Activated B cell treated with CpG ODN at 0.5 μM for 24 hours (primary cell): Measurements from ENCODE around the gene IGFBP7. TPM values are rescaled to one million over a fixed set of nuclear protein-coding genes. Genes with fewer than 3 reads are reported as not detected.

Source experiments
- ATAC-seq: fragments of 200-7000 bp; cut with Tn5 transposase; one replicate; pipeline ENCODE4 v1.10.0; 2021; ENCODE audit warnings: low read depth, mild to moderate bottlenecking, moderate library complexity
- CTCF ChIA-PET: fragments of 350-600 bp; sonication (Branson Sonifier 250); formaldehyde crosslinking; loops from one replicate; lab custom pipeline; 2021; ENCODE audit warnings: antibody characterized with exemption; lab: Charles Lee
- POLR2A ChIA-PET: fragments of 350-600 bp; sonication (Branson Sonifier 250); formaldehyde crosslinking; loops from one replicate; lab custom pipeline; 2021; ENCODE audit warnings: antibody characterized with exemption; lab: Charles Lee
- DNase-seq: peaks from one replicate; pipeline ENCODE4 v3.0.0; 2022
- H3K27ac Mint-ChIP-seq: one replicate; pipeline ENCODE4 v1.8.0; 2020; ENCODE audit warnings: mixed read lengths
- H3K27me3 Mint-ChIP-seq: one replicate; pipeline ENCODE4 v1.8.0; 2021; ENCODE audit warnings: mixed read lengths
- H3K36me3 Mint-ChIP-seq: one replicate; pipeline ENCODE4 v1.8.0; 2021; ENCODE audit warnings: low read depth, mixed read lengths
- H3K4me1 Mint-ChIP-seq: one replicate; pipeline ENCODE4 v1.8.0; 2021; ENCODE audit warnings: mixed read lengths
- H3K4me3 Mint-ChIP-seq: one replicate; pipeline ENCODE4 v1.8.0; 2020; ENCODE audit warnings: mild to moderate bottlenecking, mixed read lengths
- H3K9me3 Mint-ChIP-seq: one replicate; pipeline ENCODE4 v1.8.0; 2020; ENCODE audit warnings: mixed read lengths
- intact Hi-C: fragments of 100-400 bp; cut with micrococcal nuclease; formaldehyde crosslinking; loops from one replicate; pipeline ENCODE4 v1.15.1; 2024
- total RNA-seq: library from RNA; stranded (reverse); gene quantifications from 2 replicates; pipeline ENCODE4 v1.2.3, GENCODE V29; 2022
- TF ChIP-seq, protein P1 (sequence below): fragments of 200-600 bp; IDR thresholded peaks from one replicate; pipeline ENCODE4 v1.8.0; 2022; ENCODE audit warnings: antibody characterized with exemption, mild to moderate bottlenecking

Gene IGFBP7, protein sequence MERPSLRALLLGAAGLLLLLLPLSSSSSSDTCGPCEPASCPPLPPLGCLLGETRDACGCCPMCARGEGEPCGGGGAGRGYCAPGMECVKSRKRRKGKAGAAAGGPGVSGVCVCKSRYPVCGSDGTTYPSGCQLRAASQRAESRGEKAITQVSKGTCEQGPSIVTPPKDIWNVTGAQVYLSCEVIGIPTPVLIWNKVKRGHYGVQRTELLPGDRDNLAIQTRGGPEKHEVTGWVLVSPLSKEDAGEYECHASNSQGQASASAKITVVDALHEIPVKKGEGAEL
- total RNA-seq, result not detected in 2 replicates

DNA sequence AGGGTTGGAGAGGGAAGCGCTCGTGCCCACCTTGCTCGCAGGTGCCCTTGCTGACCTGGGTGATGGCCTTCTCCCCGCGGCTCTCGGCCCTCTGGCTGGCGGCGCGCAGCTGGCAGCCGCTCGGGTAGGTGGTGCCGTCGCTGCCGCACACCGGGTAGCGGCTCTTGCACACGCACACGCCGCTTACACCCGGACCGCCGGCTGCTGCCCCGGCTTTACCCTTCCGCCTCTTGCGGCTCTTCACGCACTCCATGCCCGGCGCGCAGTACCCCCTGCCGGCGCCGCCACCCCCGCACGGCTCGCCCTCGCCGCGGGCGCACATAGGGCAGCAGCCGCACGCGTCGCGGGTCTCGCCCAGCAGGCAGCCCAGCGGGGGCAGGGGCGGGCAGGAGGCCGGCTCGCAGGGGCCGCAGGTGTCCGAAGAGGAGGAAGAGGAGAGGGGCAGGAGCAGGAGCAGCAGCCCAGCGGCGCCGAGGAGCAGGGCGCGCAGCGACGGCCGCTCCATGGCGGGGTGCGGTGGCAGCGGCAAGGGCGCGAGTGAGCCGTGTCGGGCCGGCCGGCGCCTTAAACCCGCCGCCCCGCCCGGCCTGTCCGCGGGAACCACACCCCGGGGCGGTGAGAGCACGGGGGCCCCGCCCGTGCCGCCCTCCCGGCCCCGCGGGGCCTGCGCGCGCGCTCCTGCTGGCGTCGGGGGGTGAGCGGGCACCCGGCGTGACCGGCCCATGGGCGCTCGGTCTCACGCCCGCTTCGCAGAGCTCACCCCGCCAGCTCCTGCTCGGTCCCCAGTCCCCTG lies at the start of gene IGFBP7:
IGFBP7 (minus strand) TSS at position 539 of the 793 bp plus-strand sequence; CDS start at position 505, 34 bp downstream.
- ChIA-PET CTCF (no interaction called here), POLR2A (no interaction called here)
- H3K9me3 Mint-ChIP-seq, result no peaks in the 10 kb centered on the region
- no peak within 1 kb of the TSS for H3K27ac Mint-ChIP-seq
- no peaks in the 10 kb centered on the region for H3K36me3 Mint-ChIP-seq
- intact Hi-C loops, result no loop called here
- peak within 1 kb of the TSS; percentile 87 for H3K4me3 Mint-ChIP-seq
- no peak for DNase-seq
- ATAC-seq, result peak; percentile 21
- peaks cover 17% of the 10 kb centered on the region for H3K4me1 Mint-ChIP-seq
- H3K27me3 Mint-ChIP-seq, result peaks cover 43% of the 10 kb centered on the region
- TF ChIP-seq, protein P1, sequence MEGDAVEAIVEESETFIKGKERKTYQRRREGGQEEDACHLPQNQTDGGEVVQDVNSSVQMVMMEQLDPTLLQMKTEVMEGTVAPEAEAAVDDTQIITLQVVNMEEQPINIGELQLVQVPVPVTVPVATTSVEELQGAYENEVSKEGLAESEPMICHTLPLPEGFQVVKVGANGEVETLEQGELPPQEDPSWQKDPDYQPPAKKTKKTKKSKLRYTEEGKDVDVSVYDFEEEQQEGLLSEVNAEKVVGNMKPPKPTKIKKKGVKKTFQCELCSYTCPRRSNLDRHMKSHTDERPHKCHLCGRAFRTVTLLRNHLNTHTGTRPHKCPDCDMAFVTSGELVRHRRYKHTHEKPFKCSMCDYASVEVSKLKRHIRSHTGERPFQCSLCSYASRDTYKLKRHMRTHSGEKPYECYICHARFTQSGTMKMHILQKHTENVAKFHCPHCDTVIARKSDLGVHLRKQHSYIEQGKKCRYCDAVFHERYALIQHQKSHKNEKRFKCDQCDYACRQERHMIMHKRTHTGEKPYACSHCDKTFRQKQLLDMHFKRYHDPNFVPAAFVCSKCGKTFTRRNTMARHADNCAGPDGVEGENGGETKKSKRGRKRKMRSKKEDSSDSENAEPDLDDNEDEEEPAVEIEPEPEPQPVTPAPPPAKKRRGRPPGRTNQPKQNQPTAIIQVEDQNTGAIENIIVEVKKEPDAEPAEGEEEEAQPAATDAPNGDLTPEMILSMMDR, result no peak

DNA sequence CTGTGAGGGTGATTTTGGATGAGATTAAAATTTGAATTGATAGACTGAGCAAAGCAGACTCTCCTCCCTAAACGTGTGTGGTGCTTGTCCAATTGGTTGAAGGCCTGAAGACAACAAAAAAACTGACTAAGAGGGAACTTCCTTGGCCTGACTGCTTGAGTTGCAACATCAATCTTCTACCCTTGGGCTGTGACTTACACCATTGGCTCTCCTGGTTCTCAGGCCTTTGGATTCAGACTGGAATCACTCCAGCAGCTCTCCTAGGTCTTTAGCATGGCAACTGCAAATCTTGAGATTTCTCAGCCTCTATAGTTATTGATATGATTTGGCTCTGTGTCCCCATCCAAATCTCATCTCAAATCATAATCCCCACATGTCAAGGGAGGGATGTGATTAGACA lies 49.7 kb upstream of the IGFBP7 start:
- Mint-ChIP-seq H3K36me3 (no peaks in the 10 kb centered on the region), H3K4me3 (no peak overlapping the region), H3K27me3 (peaks cover 16% of the 10 kb centered on the region), H3K4me1 (peaks cover 13% of the 10 kb centered on the region), H3K9me3 (no peaks in the 10 kb centered on the region), H3K27ac (no peak overlapping the region)
- ChIA-PET CTCF (no interaction called here), POLR2A (no interaction called here)
- no peak for ATAC-seq
- no peak for DNase-seq
- intact Hi-C loops, result no loop called here
- TF ChIP-seq, protein P1, result no peak

DNA sequence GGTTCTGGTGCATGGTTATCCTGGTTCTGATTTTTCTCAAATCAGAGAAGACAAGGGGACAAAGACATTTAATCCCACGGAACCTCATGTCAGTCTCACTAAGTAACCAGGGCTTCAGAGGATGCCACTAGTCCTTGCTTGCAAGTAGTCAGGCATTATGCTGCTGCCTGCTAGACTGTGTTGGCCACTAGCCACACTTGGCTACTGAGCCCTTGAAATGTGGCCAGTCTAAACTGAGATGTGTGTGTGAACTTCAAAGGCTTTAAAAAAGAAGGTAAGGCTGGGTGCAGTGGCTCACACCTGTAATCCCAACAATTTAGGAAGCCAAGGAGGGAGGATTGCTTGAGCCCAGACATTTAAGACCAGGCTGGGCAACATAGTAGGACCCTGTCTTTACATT lies 48.6 kb upstream of the IGFBP7 start:
- Mint-ChIP-seq H3K27me3 (peaks cover 7% of the 10 kb centered on the region), H3K9me3 (no peaks in the 10 kb centered on the region), H3K4me1 (peaks cover 6% of the 10 kb centered on the region), H3K4me3 (no peak overlapping the region), H3K27ac (no peak overlapping the region), H3K36me3 (no peaks in the 10 kb centered on the region)
- no peak for DNase-seq
- ChIA-PET POLR2A (no interaction called here), CTCF (no interaction called here)
- no peak for ATAC-seq
- intact Hi-C loops, result no loop called here
- TF ChIP-seq, protein P1, result no peak

DNA sequence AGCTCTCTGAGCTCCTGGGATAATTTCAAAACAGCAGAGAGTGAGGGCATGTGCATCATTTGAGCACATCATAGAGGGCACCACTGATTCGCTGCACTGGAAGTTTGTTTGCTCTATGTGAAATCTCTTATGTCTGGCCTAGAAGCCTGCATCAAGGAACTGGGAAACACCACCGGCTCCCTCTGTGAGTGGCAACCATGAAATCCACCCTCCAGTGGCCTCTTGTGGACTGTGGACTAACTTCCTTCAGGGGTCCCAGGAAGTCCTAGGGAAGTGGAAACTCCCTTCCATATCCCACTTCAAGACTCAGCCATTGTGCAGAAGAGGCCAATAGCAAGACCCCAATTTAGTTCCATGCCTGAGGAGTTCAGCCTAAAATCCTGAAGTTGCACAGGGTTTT lies 48.0 kb upstream of the IGFBP7 start:
- Mint-ChIP-seq H3K4me3 (no peak overlapping the region), H3K27ac (no peak overlapping the region), H3K36me3 (no peaks in the 10 kb centered on the region), H3K9me3 (no peaks in the 10 kb centered on the region), H3K4me1 (peaks cover 1% of the 10 kb centered on the region), H3K27me3 (peaks cover 10% of the 10 kb centered on the region)
- DNase-seq (no peak), ATAC-seq (no peak)
- POLR2A ChIA-PET, result no interaction called here
- intact Hi-C loops, result no loop called here
- TF ChIP-seq, protein P1, result no peak
- CTCF ChIA-PET, result no interaction called here

DNA sequence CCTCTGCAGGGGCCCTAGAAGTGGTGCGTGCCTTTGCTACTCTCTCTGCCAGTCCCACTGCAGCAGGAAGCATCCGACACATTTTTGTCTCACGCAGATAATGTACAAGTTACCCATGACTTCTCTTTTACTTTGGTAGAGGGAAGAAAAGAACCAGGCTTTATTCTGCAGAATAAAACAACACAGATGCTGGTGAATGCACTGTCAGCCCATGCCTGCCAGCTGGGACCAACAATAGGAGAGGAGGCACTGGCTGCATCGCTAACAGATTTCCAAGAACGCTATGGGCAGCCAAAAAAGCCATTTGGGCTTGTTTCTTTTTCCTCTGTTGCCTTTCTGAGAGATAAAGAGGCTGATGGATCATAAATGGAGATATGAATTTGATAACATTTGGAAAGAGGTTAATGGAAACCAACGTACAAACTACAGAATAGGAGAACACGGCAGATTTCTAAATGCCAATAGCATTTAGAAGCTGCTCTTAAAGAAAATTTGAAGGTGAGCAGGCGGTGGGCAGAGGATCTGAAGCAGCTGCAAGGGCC lies 47.5 kb upstream of the IGFBP7 start:
- Mint-ChIP-seq H3K27me3 (peaks cover 10% of the 10 kb centered on the region), H3K36me3 (no peaks in the 10 kb centered on the region), H3K27ac (no peak overlapping the region), H3K4me1 (no peaks in the 10 kb centered on the region), H3K9me3 (no peaks in the 10 kb centered on the region), H3K4me3 (no peak overlapping the region)
- ChIA-PET POLR2A (no interaction called here), CTCF (no interaction called here)
- intact Hi-C loops, result no loop called here
- TF ChIP-seq, protein P1, result no peak
- no peak for ATAC-seq
- DNase-seq, result no peak
